Skeletal muscle tissue (tissue), 4 donors: ENCODE measurements around the gene CLN5. TPM values are rescaled to one million over a fixed set of nuclear protein-coding genes. Genes with fewer than 3 reads are reported as not detected.

Source experiments
- H3K27ac ChIP-seq: one replicate; pipeline ENCODE4 v1.7.0; 2013; ENCODE audit warnings: mild to moderate bottlenecking, low read depth, low read length, inconsistent platforms
- H3K27me3 ChIP-seq, 3 donors: one replicate each; pipeline ENCODE4 v1.7.0; 2013; ENCODE audit warnings: low read length in 3 of 3; ENCODE audit not compliant: control insufficient read depth in 3 of 3, insufficient read depth in 3 of 3
- H3K36me3 ChIP-seq, 3 donors: one replicate each; pipeline ENCODE4 v1.7.0; 2013; ENCODE audit warnings: low read length in 3 of 3; ENCODE audit not compliant: control insufficient read depth in 3 of 3, insufficient read depth in 3 of 3
- H3K4me1 ChIP-seq, 3 donors: one replicate each; pipeline ENCODE4 v1.7.0; 2013; ENCODE audit warnings: low read length in 3 of 3, mild to moderate bottlenecking in 3 of 3; ENCODE audit not compliant: control insufficient read depth in 3 of 3, insufficient read depth in 3 of 3
- H3K4me3 ChIP-seq, 3 donors: one replicate each; pipeline ENCODE4 v1.7.0; 2013; ENCODE audit warnings: low read length in 3 of 3
- H3K9ac ChIP-seq, 3 donors: one replicate each; pipeline ENCODE4 v1.7.0; 2013; ENCODE audit warnings: low read length in 3 of 3, mild to moderate bottlenecking in 3 of 3, moderate library complexity in 2 of 3, low read depth in 1 of 3
- H3K9me3 ChIP-seq, 3 donors: one replicate each; pipeline ENCODE4 v1.7.0; 2013; ENCODE audit warnings: low read length in 3 of 3; ENCODE audit not compliant: control insufficient read depth in 3 of 3
- total RNA-seq: library from RNA; depleted of rRNA; stranded (reverse); fragments of >200 nt; gene quantifications from one replicate; pipeline ENCODE4 v1.2.3, GENCODE V29; 2014
- donor health status: Osteomylitis.

CLN5 gene
- 16.7 TPM for total RNA-seq

GRCh38 chr13:76991796-76992547 is at the start of gene CLN5:
Gene CLN5, plus strand, starts transcription at chr13:76992081. Its CDS starts 18 bp downstream, at chr13:76992099.
- Histone ChIP-seq H3K4me1 (peaks cover 9 to 14% (median 13%) of the 10 kb centered on the region in 3 donors), H3K27ac (peak within 1 kb of the TSS; percentile 90), H3K27me3 (no peaks in the 10 kb centered on the region)

GRCh38 chr13:76942363-76942762 is 49.5 kb upstream of the CLN5 start:
- no peaks in the 10 kb centered on the region for H3K9me3 ChIP-seq
- no peaks in the 10 kb centered on the region for H3K36me3 ChIP-seq
- H3K4me1 ChIP-seq: no peaks in the 10 kb centered on the region
- no peak overlapping the region for H3K4me3 ChIP-seq
- H3K9ac ChIP-seq: no peak overlapping the region
- H3K27ac ChIP-seq: no peak overlapping the region
- H3K27me3 ChIP-seq: no peaks in the 10 kb centered on the region

More at GRCh38 chr13:76991796-76992547, at the start of gene CLN5:
- H3K9me3 ChIP-seq: no peaks in the 10 kb centered on the region
- H3K9ac ChIP-seq: peak within 1 kb of the TSS; percentile 84 to 97 (median 89)
- peak within 1 kb of the TSS; percentile 85 to 95 (median 88) for H3K4me3 ChIP-seq
- peaks cover 0 to 12% (median 7%) of the 10 kb centered on the region in 3 donors for H3K36me3 ChIP-seq

GRCh38 chr13:76943646-76944045 is 48.2 kb upstream of the CLN5 start:
- Histone ChIP-seq H3K4me1 (no peaks in the 10 kb centered on the region), H3K27me3 (no peaks in the 10 kb centered on the region), H3K9ac (no peak overlapping the region), H3K36me3 (no peaks in the 10 kb centered on the region), H3K4me3 (no peak overlapping the region), H3K27ac (no peak overlapping the region), H3K9me3 (no peaks in the 10 kb centered on the region)

GRCh38 chr13:76944456-76944855 is 47.4 kb upstream of the CLN5 start:
- Histone ChIP-seq H3K4me3 (no peak overlapping the region), H3K4me1 (no peaks in the 10 kb centered on the region), H3K27ac (no peak overlapping the region), H3K36me3 (no peaks in the 10 kb centered on the region), H3K9me3 (no peaks in the 10 kb centered on the region), H3K9ac (no peak overlapping the region), H3K27me3 (no peaks in the 10 kb centered on the region)

- Histone ChIP-seq H3K36me3 (no peaks in the 10 kb centered on the region), H3K9me3 (no peaks in the 10 kb centered on the region), H3K27ac (no peak within 1 kb of the TSS), H3K4me1 (no peaks in the 10 kb centered on the region), H3K4me3 (no peak within 1 kb of the TSS), H3K9ac (no peak within 1 kb of the TSS), H3K27me3 (peaks cover 0 to 2% (median 0%) of the 10 kb centered on the region in 3 donors)
Measured at GRCh38 chr13:76948149-76948548, 43.7 kb upstream of the CLN5 start, which contains the start of gene ACOD1. Gene ACOD1, plus strand, starts transcription at chr13:76948511. Its CDS starts 48 bp downstream, at chr13:76948559.

- Histone ChIP-seq H3K4me3 (no peak overlapping the region), H3K9me3 (no peaks in the 10 kb centered on the region), H3K27ac (no peak overlapping the region), H3K4me1 (no peaks in the 10 kb centered on the region), H3K36me3 (no peaks in the 10 kb centered on the region), H3K27me3 (peaks cover 0 to 2% (median 0%) of the 10 kb centered on the region in 3 donors), H3K9ac (no peak overlapping the region)
Measured at GRCh38 chr13:76950101-76950500, 41.8 kb upstream of the CLN5 start.

GRCh38 chr13:76953968-76954367 is 37.9 kb upstream of the CLN5 start:
- Histone ChIP-seq H3K9ac (no peak overlapping the region), H3K4me1 (no peaks in the 10 kb centered on the region), H3K27ac (no peak overlapping the region), H3K4me3 (no peak overlapping the region), H3K27me3 (peaks cover 0 to 2% (median 0%) of the 10 kb centered on the region in 3 donors), H3K36me3 (no peaks in the 10 kb centered on the region), H3K9me3 (no peaks in the 10 kb centered on the region)

GRCh38 chr13:76954538-76954937 is 37.3 kb upstream of the CLN5 start:
- no peak overlapping the region for H3K4me3 ChIP-seq

GRCh38 chr13:76955193-76955592 is 36.7 kb upstream of the CLN5 start:
- Histone ChIP-seq H3K4me3 (no peak overlapping the region), H3K9ac (no peak overlapping the region), H3K4me1 (no peaks in the 10 kb centered on the region), H3K27me3 (peaks cover 0 to 2% (median 0%) of the 10 kb centered on the region in 3 donors), H3K9me3 (peaks cover 0 to 2% (median 0%) of the 10 kb centered on the region in 3 donors), H3K27ac (no peak overlapping the region), H3K36me3 (no peaks in the 10 kb centered on the region)

More at GRCh38 chr13:76954538-76954937, 37.3 kb upstream of the CLN5 start:
- Histone ChIP-seq H3K9me3 (peaks cover 0 to 2% (median 0%) of the 10 kb centered on the region in 3 donors), H3K27ac (no peak overlapping the region), H3K27me3 (peaks cover 0 to 2% (median 0%) of the 10 kb centered on the region in 3 donors), H3K36me3 (no peaks in the 10 kb centered on the region), H3K9ac (no peak overlapping the region), H3K4me1 (no peaks in the 10 kb centered on the region)

GRCh38 chr13:76955661-76956060 is 36.2 kb upstream of the CLN5 start:
- Histone ChIP-seq H3K4me3 (no peak overlapping the region), H3K27me3 (peaks cover 0 to 2% (median 0%) of the 10 kb centered on the region in 3 donors), H3K36me3 (no peaks in the 10 kb centered on the region), H3K9ac (no peak overlapping the region), H3K27ac (no peak overlapping the region), H3K9me3 (peaks cover 0 to 2% (median 0%) of the 10 kb centered on the region in 3 donors), H3K4me1 (no peaks in the 10 kb centered on the region)
